HFF-Myc (cell line): Measurements from ENCODE around the gene LAMTOR5.

ENCODE experiments used
- DNase-seq: peaks from one replicate; pipeline ENCODE4 v3.0.0-alpha.2; 2011; ENCODE audit warnings: low read depth; ENCODE audit errors: extremely low read depth
- H3K4me3 ChIP-seq: replicated peaks from 2 replicates; pipeline ENCODE4 v1.5.1; 2011; ENCODE audit warnings: low read depth, mild to moderate bottlenecking, control low read depth, low read length
- CTCF ChIP-seq: IDR thresholded peaks from 2 replicates; pipeline ENCODE4 v1.5.1; 2012; ENCODE audit warnings: mild to moderate bottlenecking, low read depth, low read length, control low read depth; ENCODE audit errors: missing control alignments

Gene LAMTOR5

GRCh38 chr1:110430366-110430765, 22.9 kb upstream of the LAMTOR5 start:
- H3K4me3 ChIP-seq: no peak overlapping the region
- no peak for DNase-seq
- no peak for TF ChIP-seq CTCF

- no peak overlapping the region for H3K4me3 ChIP-seq
- TF ChIP-seq CTCF: no peak
- DNase-seq: no peak
Observed at GRCh38 chr1:110428946-110429345, 21.5 kb upstream of the LAMTOR5 start.

- TF ChIP-seq CTCF: no peak
- no peak overlapping the region for H3K4me3 ChIP-seq
- DNase-seq: no peak
Observed at GRCh38 chr1:110426854-110427253, 19.4 kb upstream of the LAMTOR5 start.

- H3K4me3 ChIP-seq: no peak overlapping the region
- no peak for TF ChIP-seq CTCF
- DNase-seq: no peak
Observed at GRCh38 chr1:110425612-110426152, 18.2 kb upstream of the LAMTOR5 start.

GRCh38 chr1:110424699-110425611, 17.5 kb upstream of the LAMTOR5 start:
- TF ChIP-seq CTCF: no peak
- H3K4me3 ChIP-seq: no peak overlapping the region
- DNase-seq: no peak

- no peak overlapping the region for H3K4me3 ChIP-seq
- DNase-seq: no peak
- TF ChIP-seq CTCF: no peak
Observed at GRCh38 chr1:110420874-110421793, 13.6 kb upstream of the LAMTOR5 start.
